ENCODE results near the gene IBA57.

Gene IBA57

GRCh38 chr1:228177721-228178710 is 12.4 kb downstream of the IBA57 start:
- H3K9ac ChIP-seq (ENCODE audit: low read length) = no peak overlapping the region
- WGBS = 91% methylated on average over 11 of the region's 12 CpGs
- H2BK5ac ChIP-seq (ENCODE audit: low read depth, low read length, poor library complexity, severe bottlenecking) = no peak overlapping the region
- no peaks in the 10 kb centered on the region for H3K27me3 ChIP-seq (ENCODE audit: control insufficient read depth in 1 of 2, insufficient read depth in 1 of 2, low read length in 2 of 2)
- H3K9me3 ChIP-seq (ENCODE audit: control insufficient read depth, low read length) = no peaks in the 10 kb centered on the region
- H3K36me3 ChIP-seq (ENCODE audit: control insufficient read depth in 1 of 2, insufficient read depth in 2 of 2, low read depth in 1 of 2, low read length in 2 of 2) = peaks cover 5 to 40% of the 10 kb centered on the region in 2 experiments
- no peak overlapping the region for H2BK15ac ChIP-seq (ENCODE audit: low read depth, poor library complexity, severe bottlenecking)
- DNase-seq = no peak
- peaks cover 38% of the 10 kb centered on the region for H3K79me1 ChIP-seq (replicated peaks; ENCODE audit: low read length, poor library complexity, severe bottlenecking)
- H3K18ac ChIP-seq (ENCODE audit: low read depth in 1 of 2, low read length in 2 of 2) = no peak overlapping the region
- no peak overlapping the region for H3K4ac ChIP-seq (ENCODE audit: low read depth in 1 of 2, low read length in 2 of 2)
- peaks cover 7% of the 10 kb centered on the region for H3K4me1 ChIP-seq (ENCODE audit: control insufficient read depth, insufficient read depth, low read depth, low read length)
- no peak overlapping the region for H2AK5ac ChIP-seq (ENCODE audit: low read length, severe bottlenecking)
- no peak overlapping the region for H2AFZ ChIP-seq (ENCODE audit: low read depth, low read length)
- H4K91ac ChIP-seq (ENCODE audit: low read length) = no peak overlapping the region
- H3K23ac ChIP-seq (ENCODE audit: low read length in 2 of 2) = no peak overlapping the region
- H3K4me3 ChIP-seq (ENCODE audit: insufficient read depth in 1 of 2, low read depth in 1 of 2, low read length in 2 of 2) = no peak overlapping the region
- no peak overlapping the region for H3K27ac ChIP-seq (ENCODE audit: low read length, poor library complexity, severe bottlenecking)
- H3K14ac ChIP-seq (ENCODE audit: low read length in 2 of 2) = no peak overlapping the region
- no peak overlapping the region for H3K4me2 ChIP-seq (ENCODE audit: low read length, poor library complexity, severe bottlenecking)
- H2BK12ac ChIP-seq (ENCODE audit: low read length in 2 of 2) = no peak overlapping the region
- H2BK120ac ChIP-seq (ENCODE audit: low read depth, low read length) = no peak overlapping the region
- peak overlapping the region; percentile 43 for H4K8ac ChIP-seq (ENCODE audit: low read length)

- Histone ChIP-seq H2BK5ac (ENCODE audit: low read depth, low read length, poor library complexity, severe bottlenecking) (no peak overlapping the region), H3K36me3 (ENCODE audit: control insufficient read depth in 1 of 2, insufficient read depth in 2 of 2, low read depth in 1 of 2, low read length in 2 of 2) (peaks cover 5 to 40% of the 10 kb centered on the region in 2 experiments), H3K79me1 (replicated peaks; ENCODE audit: low read length, poor library complexity, severe bottlenecking) (peaks cover 32% of the 10 kb centered on the region), H3K9ac (ENCODE audit: low read length) (no peak overlapping the region), H3K4me3 (ENCODE audit: insufficient read depth in 1 of 2, low read depth in 1 of 2, low read length in 2 of 2) (no peak overlapping the region), H2BK12ac (ENCODE audit: low read length in 2 of 2) (no peak overlapping the region), H3K9me3 (ENCODE audit: control insufficient read depth, low read length) (no peaks in the 10 kb centered on the region), H2AK5ac (ENCODE audit: low read length, severe bottlenecking) (no peak overlapping the region), H3K27me3 (ENCODE audit: control insufficient read depth in 1 of 2, insufficient read depth in 1 of 2, low read length in 2 of 2) (no peaks in the 10 kb centered on the region), H2BK120ac (ENCODE audit: low read depth, low read length) (no peak overlapping the region), H3K18ac (ENCODE audit: low read depth in 1 of 2, low read length in 2 of 2) (no peak overlapping the region), H2BK15ac (ENCODE audit: low read depth, poor library complexity, severe bottlenecking) (no peak overlapping the region), H2AFZ (ENCODE audit: low read depth, low read length) (no peak overlapping the region), H3K27ac (ENCODE audit: low read length, poor library complexity, severe bottlenecking) (no peak overlapping the region), H3K4ac (ENCODE audit: low read depth in 1 of 2, low read length in 2 of 2) (peak overlapping the region in 1 of 2 experiments; percentile 79), H3K4me1 (ENCODE audit: control insufficient read depth, insufficient read depth, low read depth, low read length) (peaks cover 1% of the 10 kb centered on the region), H3K23ac (ENCODE audit: low read length in 2 of 2) (no peak overlapping the region), H4K91ac (ENCODE audit: low read length) (no peak overlapping the region), H3K4me2 (ENCODE audit: low read length, poor library complexity, severe bottlenecking) (no peak overlapping the region), H3K14ac (ENCODE audit: low read length in 2 of 2) (no peak overlapping the region), H4K8ac (ENCODE audit: low read length) (peak overlapping the region; percentile 72)
- WGBS = 92% methylated on average over 11 of the region's 12 CpGs
- DNase-seq = peak; percentile 45
Observed at GRCh38 chr1:228178737-228179684, 13.4 kb downstream of the IBA57 start.

- no peak overlapping the region for H2BK15ac ChIP-seq (ENCODE audit: low read depth, poor library complexity, severe bottlenecking)
- peaks cover 21% of the 10 kb centered on the region for H3K79me1 ChIP-seq (replicated peaks; ENCODE audit: low read length, poor library complexity, severe bottlenecking)
- no peak overlapping the region for H2BK120ac ChIP-seq (ENCODE audit: low read depth, low read length)
- H2AFZ ChIP-seq (ENCODE audit: low read depth, low read length) = no peak overlapping the region
- H3K9me3 ChIP-seq (ENCODE audit: control insufficient read depth, low read length) = no peaks in the 10 kb centered on the region
- no peaks in the 10 kb centered on the region for H3K4me1 ChIP-seq (ENCODE audit: control insufficient read depth, insufficient read depth, low read depth, low read length)
- no peak overlapping the region for H3K9ac ChIP-seq (ENCODE audit: low read length)
- H3K4ac ChIP-seq (ENCODE audit: low read depth in 1 of 2, low read length in 2 of 2) = no peak overlapping the region
- no peak overlapping the region for H3K23ac ChIP-seq (ENCODE audit: low read length in 2 of 2)
- H3K14ac ChIP-seq (ENCODE audit: low read length in 2 of 2) = no peak overlapping the region
- DNase-seq = peak; percentile 14
- 92% methylated on average over 4 of the region's 4 CpGs for WGBS
- no peak overlapping the region for H3K18ac ChIP-seq (ENCODE audit: low read depth in 1 of 2, low read length in 2 of 2)
- no peak overlapping the region for H3K4me2 ChIP-seq (ENCODE audit: low read length, poor library complexity, severe bottlenecking)
- no peak overlapping the region for H4K91ac ChIP-seq (ENCODE audit: low read length)
- H4K8ac ChIP-seq (ENCODE audit: low read length) = no peak overlapping the region
- H2BK12ac ChIP-seq (ENCODE audit: low read length in 2 of 2) = no peak overlapping the region
- H2AK5ac ChIP-seq (ENCODE audit: low read length, severe bottlenecking) = no peak overlapping the region
- H3K4me3 ChIP-seq (ENCODE audit: insufficient read depth in 1 of 2, low read depth in 1 of 2, low read length in 2 of 2) = no peak overlapping the region
- H3K27me3 ChIP-seq (ENCODE audit: control insufficient read depth in 1 of 2, insufficient read depth in 1 of 2, low read length in 2 of 2) = no peaks in the 10 kb centered on the region
- H2BK5ac ChIP-seq (ENCODE audit: low read depth, low read length, poor library complexity, severe bottlenecking) = no peak overlapping the region
- H3K36me3 ChIP-seq (ENCODE audit: control insufficient read depth in 1 of 2, insufficient read depth in 2 of 2, low read depth in 1 of 2, low read length in 2 of 2) = peaks cover 0 to 30% of the 10 kb centered on the region in 2 experiments
- no peak overlapping the region for H3K27ac ChIP-seq (ENCODE audit: low read length, poor library complexity, severe bottlenecking)
Observed at GRCh38 chr1:228180271-228180958, 14.8 kb downstream of the IBA57 start.

Measured in mesenchymal stem cell (in vitro differentiated cells and primary cell).